Measurements from ENCODE around the gene ARL6IP6. TPM values are rescaled to one million over a fixed set of nuclear protein-coding genes. Genes with fewer than 3 reads are reported as not detected.
A peak's percentile ranks its signal among the peaks of the same experiment; 100 is the strongest.

ARL6IP6 gene
- total and polyA plus RNA-seq, 2 of the 13 experiments (the other 11 are each of a cell fraction or from before 2014, with no cell fraction given): 45.0 to 65.9 TPM

GRCh38 chr2:152718076-152718908, at the start of gene ARL6IP6 (continued):
- TF ChIP-seq KDM1A (CRISPR knock-in tag; IDR thresholded peaks at IDR 0.05) (no peak), ZSCAN31 (CRISPR knock-in tag; IDR thresholded peaks at IDR 0.05; ENCODE audit: low read depth) (peak; percentile 85), AGO1 (IDR thresholded peaks at IDR 0.05; ENCODE audit: low read depth, low read length, poor library complexity, severe bottlenecking) (peak; percentile 82), ZNF326 (CRISPR knock-in tag; IDR thresholded peaks at IDR 0.05; ENCODE audit: borderline replicate concordance) (no peak), ZNF607 (CRISPR knock-in tag; IDR thresholded peaks at IDR 0.05; ENCODE audit: borderline replicate concordance) (peak; percentile 79), ZNF777 (CRISPR knock-in tag; IDR thresholded peaks at IDR 0.05) (peak; percentile 92), U2AF2 (IDR thresholded peaks at IDR 0.05; ENCODE audit: low read depth, low read length) (no peak; the same call in 1 of the 2 replicates), SRY (CRISPR knock-in tag; IDR thresholded peaks at IDR 0.05) (peak; percentile 75; the same call in 1 of the 2 replicates), TBX3 (IDR thresholded peaks at IDR 0.05; ENCODE audit: borderline replicate concordance) (peak; percentile 85), ZNF549 (CRISPR knock-in tag; IDR thresholded peaks at IDR 0.05) (no peak), ZNF703 (CRISPR knock-in tag; IDR thresholded peaks at IDR 0.05; ENCODE audit: borderline replicate concordance) (peak; percentile 39; the same call in 1 of the 2 replicates), ZNF18 (CRISPR knock-in tag; IDR thresholded peaks at IDR 0.05; ENCODE audit: insufficient replicate concordance) (peak; percentile 96), PAX8 (CRISPR knock-in tag; IDR thresholded peaks at IDR 0.05; ENCODE audit: borderline replicate concordance) (peak; percentile 73; the same call in 1 of the 2 replicates), ETV5 (CRISPR knock-in tag; IDR thresholded peaks at IDR 0.05; ENCODE audit: borderline replicate concordance) (peak; percentile 6; the same call in 1 of the 2 replicates), ZNF280B (CRISPR knock-in tag; IDR thresholded peaks at IDR 0.05; ENCODE audit: borderline replicate concordance) (peak; percentile 96), ZNF367 (CRISPR knock-in tag; IDR thresholded peaks at IDR 0.05; ENCODE audit: borderline replicate concordance) (peak; percentile 62; the same call in 1 of the 2 replicates), MXD1 (CRISPR knock-in tag; IDR thresholded peaks at IDR 0.05) (peak; percentile 87), NKX3-1 (CRISPR knock-in tag; IDR thresholded peaks at IDR 0.05) (no peak; the same call in 1 of the 2 replicates), ZNF275 (CRISPR knock-in tag; IDR thresholded peaks at IDR 0.05; ENCODE audit: borderline replicate concordance) (peak; percentile 92), GATAD1 (CRISPR knock-in tag; IDR thresholded peaks at IDR 0.05) (peak; percentile 70), NFYC (CRISPR knock-in tag; IDR thresholded peaks at IDR 0.05) (peak; percentile 86), NR3C1 (CRISPR knock-in tag; IDR thresholded peaks at IDR 0.05) (no peak), RBM39 (IDR thresholded peaks at IDR 0.05; ENCODE audit: low read depth, low read length, poor library complexity, severe bottlenecking) (peak; percentile 83), ZNF7 (CRISPR knock-in tag; IDR thresholded peaks at IDR 0.05) (no peak), ZNF782 (CRISPR knock-in tag; IDR thresholded peaks at IDR 0.05; ENCODE audit: borderline replicate concordance) (no peak; the same call in 1 of the 2 replicates)
